NCI-H345 treated with DMSO at 0.1 percent for 48 hours (cell line): ENCODE results near the gene SEMA3B.
"Not testable (repeated sequence)": the region's sequence is repeated elsewhere in the genome, so short reads cannot be mapped to it uniquely, and the experiment has no call there.

ENCODE experiments used
- DNase-seq: peaks from one replicate; lab custom pipeline; 2025; ENCODE audit not compliant: unreplicated experiment; lab: John Stamatoyannopoulos, UW

Gene SEMA3B

GRCh38 chr3:50312041-50312440, 43.1 kb downstream of the SEMA3B start:
- DNase-seq = not testable (repeated sequence)

GRCh38 chr3:50314342-50314741, 45.4 kb downstream of the SEMA3B start:
- no peak for DNase-seq

- no peak for DNase-seq
Measured at GRCh38 chr3:50314816-50315215, 45.9 kb downstream of the SEMA3B start.

GRCh38 chr3:50316657-50317242, 47.8 kb downstream of the SEMA3B start:
- DNase-seq = no peak

- DNase-seq = no peak
Measured at GRCh38 chr3:50317300-50317699, 48.4 kb downstream of the SEMA3B start.

- DNase-seq = no peak
Measured at GRCh38 chr3:50318163-50318562, 49.2 kb downstream of the SEMA3B start.

- no peak for DNase-seq
Measured at GRCh38 chr3:50318615-50319014, 49.7 kb downstream of the SEMA3B start.

GRCh38 chr3:50319181-50319893, 50.4 kb downstream of the SEMA3B start:
- no peak for DNase-seq

GRCh38 chr3:50319894-50320625, 51.1 kb downstream of the SEMA3B start:
- DNase-seq = no peak

- DNase-seq = peak; percentile 4
Measured at GRCh38 chr3:50320853-50321335, 51.9 kb downstream of the SEMA3B start.

- DNase-seq = peak; percentile 65
Measured at GRCh38 chr3:50321336-50322114, 52.6 kb downstream of the SEMA3B start.

GRCh38 chr3:50322115-50322385, 53.1 kb downstream of the SEMA3B start:
- no peak for DNase-seq

- no peak for DNase-seq
Measured at GRCh38 chr3:50322386-50323091, 53.6 kb downstream of the SEMA3B start, which contains the start of gene HYAL2. Gene HYAL2 (minus strand): TSS chr3:50322745. CDS start chr3:50320489, 2,256 bp downstream.

GRCh38 chr3:50323092-50323600, 54.2 kb downstream of the SEMA3B start:
- DNase-seq = no peak

GRCh38 chr3:50323614-50324199, 54.8 kb downstream of the SEMA3B start:
- DNase-seq = no peak

GRCh38 chr3:50324351-50325112, 55.6 kb downstream of the SEMA3B start:
- peak; percentile 19 for DNase-seq

- no peak for DNase-seq
Measured at GRCh38 chr3:50325113-50325480, 56.1 kb downstream of the SEMA3B start.

GRCh38 chr3:50325497-50326181, 56.7 kb downstream of the SEMA3B start:
- DNase-seq = no peak

GRCh38 chr3:50326182-50326541, 57.2 kb downstream of the SEMA3B start:
- no peak for DNase-seq
